BE2C (cell line): Measurements from ENCODE around the gene PDZRN4.
"Not testable (repeated sequence)": the region's sequence is repeated elsewhere in the genome, so short reads cannot be mapped to it uniquely, and the experiment has no call there.

Experiments used
- DNase-seq: peaks from one replicate; pipeline ENCODE4 v3.0.0-alpha.2; 2020
- H3K27me3 ChIP-seq: fragments of 250-450 bp; sonication (Bioruptor Pico); 2 replicates; pipeline ENCODE4 v1.5.1; 2020; ENCODE audit warnings: mild to moderate bottlenecking
- H3K36me3 ChIP-seq: fragments of 250-450 bp; sonication (Bioruptor Pico); 2 replicates; pipeline ENCODE4 v1.5.1; 2020; ENCODE audit warnings: mild to moderate bottlenecking
- H3K4me1 ChIP-seq: fragments of 250-450 bp; sonication (Bioruptor Pico); 2 replicates; pipeline ENCODE4 v1.5.1; 2020
- H3K4me3 ChIP-seq: 2 replicates; pipeline ENCODE4 v1.5.1; 2011; ENCODE audit warnings: low read depth, low read length
- H3K9me3 ChIP-seq: fragments of 250-450 bp; sonication (Bioruptor Pico); 2 replicates; pipeline ENCODE4 v1.5.1; 2020
- CTCF ChIP-seq: IDR thresholded peaks from 2 replicates; pipeline ENCODE4 v1.5.1; 2012; ENCODE audit warnings: mild to moderate bottlenecking, low read depth, low read length

Gene PDZRN4

GRCh38 chr12:41536813-41537490, 348.8 kb downstream of the PDZRN4 start:
- Histone ChIP-seq H3K27me3 (no peaks in the 10 kb centered on the region), H3K4me1 (no peaks in the 10 kb centered on the region), H3K36me3 (no peaks in the 10 kb centered on the region), H3K9me3 (no peaks in the 10 kb centered on the region), H3K4me3 (no peak overlapping the region)
- TF ChIP-seq CTCF, result no peak
- DNase-seq, result no peak

- Histone ChIP-seq H3K4me1 (no peaks in the 10 kb centered on the region), H3K27me3 (no peaks in the 10 kb centered on the region), H3K4me3 (no peak overlapping the region), H3K9me3 (no peaks in the 10 kb centered on the region), H3K36me3 (no peaks in the 10 kb centered on the region)
- TF ChIP-seq CTCF, result no peak
- DNase-seq, result no peak
These were observed 349.4 kb downstream of the PDZRN4 start for GRCh38 chr12:41537522-41537921.

GRCh38 chr12:41545761-41546160, 357.6 kb downstream of the PDZRN4 start:
- DNase-seq, result no peak
- H3K36me3 ChIP-seq, result no peaks in the 10 kb centered on the region
- TF ChIP-seq CTCF, result no peak
- no peak overlapping the region for H3K4me3 ChIP-seq
- no peaks in the 10 kb centered on the region for H3K9me3 ChIP-seq
- H3K4me1 ChIP-seq, result no peaks in the 10 kb centered on the region
- H3K27me3 ChIP-seq, result peaks cover 6% of the 10 kb centered on the region; the same call in 1 of the 2 replicates

GRCh38 chr12:41547071-41547470, 359.0 kb downstream of the PDZRN4 start:
- not testable (repeated sequence) for H3K4me3 ChIP-seq, H3K36me3 ChIP-seq, H3K27me3 ChIP-seq, H3K4me1 ChIP-seq, DNase-seq, H3K9me3 ChIP-seq

- peaks cover 6% of the 10 kb centered on the region; the same call in 1 of the 2 replicates for H3K27me3 ChIP-seq
- TF ChIP-seq CTCF, result no peak
- no peaks in the 10 kb centered on the region for H3K9me3 ChIP-seq
- H3K4me3 ChIP-seq, result no peak overlapping the region
- no peaks in the 10 kb centered on the region for H3K4me1 ChIP-seq
- H3K36me3 ChIP-seq, result no peaks in the 10 kb centered on the region
- no peak for DNase-seq
These were observed 360.8 kb downstream of the PDZRN4 start for GRCh38 chr12:41548926-41549325.

GRCh38 chr12:41552588-41552987, 364.5 kb downstream of the PDZRN4 start:
- Histone ChIP-seq H3K27me3 (peaks cover 2% of the 10 kb centered on the region; the same call in 1 of the 2 replicates), H3K4me1 (no peaks in the 10 kb centered on the region), H3K9me3 (no peaks in the 10 kb centered on the region), H3K4me3 (no peak overlapping the region), H3K36me3 (no peaks in the 10 kb centered on the region)
- no peak for DNase-seq
- no peak for TF ChIP-seq CTCF

GRCh38 chr12:41556176-41556575, 368.1 kb downstream of the PDZRN4 start:
- no peak overlapping the region for H3K4me3 ChIP-seq
- no peaks in the 10 kb centered on the region for H3K9me3 ChIP-seq
- no peak for DNase-seq
- no peaks in the 10 kb centered on the region for H3K4me1 ChIP-seq
- H3K36me3 ChIP-seq, result no peaks in the 10 kb centered on the region
- no peak for TF ChIP-seq CTCF
- no peaks in the 10 kb centered on the region for H3K27me3 ChIP-seq
